A549 treated with CpdA at 1 μM for 4 hours (cell line): ENCODE data around the gene PHYH. TPM values are rescaled to one million over a fixed set of nuclear protein-coding genes. Genes with fewer than 3 reads are reported as not detected.

Experiments
- total RNA-seq: library from RNA; stranded (reverse); fragments of 200-300 nt; extraction: Qiagen RNA extraction; gene quantifications from 5 replicates; pipeline ENCODE4 v1.2.3, GENCODE V29; 2022; ENCODE audit warnings: low read depth

The PHYH gene
- 28.8 to 38.7 TPM (median 31.2 TPM) in 5 replicates for total RNA-seq

GRCh38 chr10:13299437-13300287 lies at the start of gene PHYH:
Gene PHYH, minus strand, starts transcription at chr10:13300064. Its CDS starts 22 bp downstream, at chr10:13300042.

GRCh38 chr10:13348216-13349017 lies 48.6 kb upstream of the PHYH start, which contains the start of gene SEPHS1:
Gene SEPHS1, minus strand, starts transcription at chr10:13348293. Its CDS starts 3,343 bp downstream, at chr10:13344950.

GRCh38 chr10:13234172-13234571 lies 65.7 kb downstream of the PHYH start, which contains the start of gene UCMA:
Gene UCMA, minus strand, starts transcription at chr10:13234374. Its CDS starts 116 bp downstream, at chr10:13234258.

Other genes starting within 250 kb of the PHYH start
- 51.3 to 64.3 TPM (median 55.8 TPM) in 5 replicates for gene OPTN, start 199.9 kb downstream of the PHYH start, total RNA-seq
- gene MCM10, start 138.5 kb downstream of the PHYH start, total RNA-seq: 21.6 to 30.8 TPM (median 23.2 TPM) in 5 replicates
- not detected in 5 replicates for gene UCMA, start 65.7 kb downstream of the PHYH start, total RNA-seq
- 66.2 to 89.7 TPM (median 69.5 TPM) in 5 replicates for gene SEPHS1, start 48.2 kb upstream of the PHYH start, total RNA-seq
- 10.6 to 14.1 TPM (median 12.0 TPM) in 5 replicates for gene BEND7, start 228.9 kb upstream of the PHYH start, total RNA-seq